PC-3 (cell line): ENCODE data around the gene PSMB9. TPM values are rescaled to one million over a fixed set of nuclear protein-coding genes. Genes with fewer than 3 reads are reported as not detected.

Source experiments
- ATAC-seq: fragments of 200-7000 bp; cut with Tn5 transposase; 2 replicates; pipeline ENCODE4 v1.9.1; 2020; ENCODE audit warnings: mild to moderate bottlenecking, moderate library complexity
- BruUV-seq: library from RNA; stranded (reverse); fragments of 400-500 nt; replicated peaks from 2 replicates; lab custom pipeline; 2021; lab: Mats Ljungman, UMichigan
- CTCF ChIA-PET: fragments of 300-600 bp; sonication (Branson Sonifier 250); formaldehyde crosslinking; loops from one replicate; lab custom pipeline; 2022; ENCODE audit warnings: antibody characterized with exemption; lab: Charles Lee
- POLR2A ChIA-PET: fragments of 300-600 bp; sonication (Branson Sonifier 250); formaldehyde crosslinking; loops from one replicate; lab custom pipeline; 2022; ENCODE audit warnings: antibody characterized with exemption; ENCODE audit not compliant: unreplicated experiment; lab: Charles Lee
- DNase-seq: peaks from one replicate; pipeline ENCODE4 v3.0.0-alpha.2; 2015
- H2AFZ ChIP-seq: fragments of 300-600 bp; sonication (generic); 2 replicates; pipeline ENCODE4 v1.6.0; 2016; ENCODE audit warnings: antibody characterized with exemption, low read length
- H3F3A ChIP-seq: fragments of 300-600 bp; sonication (generic); one replicate; pipeline ENCODE4 v1.6.0; 2017; ENCODE audit warnings: antibody characterized with exemption, low read length, control low read depth, mild to moderate bottlenecking; ENCODE audit not compliant: unreplicated experiment
- H3K27ac ChIP-seq: fragments of 300-600 bp; sonication (generic); 2 replicates; pipeline ENCODE4 v1.5.1; 2016; ENCODE audit warnings: mild to moderate bottlenecking, low read length
- H3K27me3 ChIP-seq: fragments of 300-600 bp; sonication (generic); 2 replicates; pipeline ENCODE4 v1.6.1; 2016; ENCODE audit warnings: low read length, mixed read lengths
- H3K36me3 ChIP-seq: fragments of 300-600 bp; sonication (generic); 2 replicates; pipeline ENCODE4 v1.6.1; 2016; ENCODE audit warnings: low read depth, mixed run types, low read length, mixed read lengths
- H3K4me1 ChIP-seq: fragments of 300-600 bp; sonication (generic); 2 replicates; pipeline ENCODE4 v1.5.1; 2016; ENCODE audit warnings: low read length; ENCODE audit not compliant: insufficient read depth
- H3K4me2 ChIP-seq: fragments of 300-600 bp; sonication (generic); 2 replicates; pipeline ENCODE4 v1.6.0; 2016; ENCODE audit warnings: low read length
- H3K4me3 ChIP-seq: fragments of 300-600 bp; sonication (generic); 2 replicates; pipeline ENCODE4 v1.5.1; 2016; ENCODE audit warnings: mild to moderate bottlenecking, low read length, mixed read lengths
- H3K79me2 ChIP-seq: fragments of 300-600 bp; sonication (generic); 2 replicates; pipeline ENCODE4 v1.6.1; 2017; ENCODE audit warnings: low read length, mixed read lengths
- H3K9ac ChIP-seq: fragments of 300-600 bp; sonication (generic); 2 replicates; pipeline ENCODE4 v1.6.0; 2016; ENCODE audit warnings: mild to moderate bottlenecking, low read length
- H3K9me2 ChIP-seq: fragments of 300-600 bp; sonication (generic); replicated peaks from 2 replicates; pipeline ENCODE4 v1.6.1; 2016; ENCODE audit warnings: mixed run types, low read length, mixed read lengths
- H3K9me3 ChIP-seq: fragments of 300-600 bp; sonication (generic); 2 replicates; pipeline ENCODE4 v1.6.1; 2016; ENCODE audit warnings: low read length, mixed read lengths
- H4K20me1 ChIP-seq: fragments of 300-600 bp; sonication (generic); 2 replicates; pipeline ENCODE4 v1.6.1; 2016; ENCODE audit warnings: low read length, mixed read lengths
- EZH2 ChIP-seq: fragments of 300-600 bp; sonication (generic); IDR thresholded peaks from one replicate; pipeline ENCODE4 v1.6.1; 2017; ENCODE audit warnings: antibody characterized with exemption, mild to moderate bottlenecking, low read length; ENCODE audit not compliant: unreplicated experiment
- EZH2phosphoT487 ChIP-seq: fragments of 300-600 bp; sonication (generic); IDR thresholded peaks from 2 replicates; pipeline ENCODE4 v1.6.1; 2018; ENCODE audit warnings: mild to moderate bottlenecking, antibody characterized with exemption, low read length, borderline replicate concordance
- intact Hi-C: fragments of 100-400 bp; cut with micrococcal nuclease; formaldehyde crosslinking; loops from 2 replicates; pipeline ENCODE4 v1.9.0; 2023
- total RNA-seq: library from RNA; depleted of rRNA; stranded (reverse); fragments of >200 nt; gene quantifications from 2 replicates; pipeline ENCODE4 v1.2.3, GENCODE V29; 2014
- TF ChIP-seq, protein P1 (sequence below): fragments of 300-600 bp; sonication (generic); conservative IDR thresholded peaks from 2 replicates; pipeline ENCODE4 v1.5.1; 2017; ENCODE audit warnings: antibody characterized with exemption, low read depth, mild to moderate bottlenecking, low read length

PSMB9 gene
- total RNA-seq, 1 experiment from 2014 or later: 1.5 TPM

DNA sequence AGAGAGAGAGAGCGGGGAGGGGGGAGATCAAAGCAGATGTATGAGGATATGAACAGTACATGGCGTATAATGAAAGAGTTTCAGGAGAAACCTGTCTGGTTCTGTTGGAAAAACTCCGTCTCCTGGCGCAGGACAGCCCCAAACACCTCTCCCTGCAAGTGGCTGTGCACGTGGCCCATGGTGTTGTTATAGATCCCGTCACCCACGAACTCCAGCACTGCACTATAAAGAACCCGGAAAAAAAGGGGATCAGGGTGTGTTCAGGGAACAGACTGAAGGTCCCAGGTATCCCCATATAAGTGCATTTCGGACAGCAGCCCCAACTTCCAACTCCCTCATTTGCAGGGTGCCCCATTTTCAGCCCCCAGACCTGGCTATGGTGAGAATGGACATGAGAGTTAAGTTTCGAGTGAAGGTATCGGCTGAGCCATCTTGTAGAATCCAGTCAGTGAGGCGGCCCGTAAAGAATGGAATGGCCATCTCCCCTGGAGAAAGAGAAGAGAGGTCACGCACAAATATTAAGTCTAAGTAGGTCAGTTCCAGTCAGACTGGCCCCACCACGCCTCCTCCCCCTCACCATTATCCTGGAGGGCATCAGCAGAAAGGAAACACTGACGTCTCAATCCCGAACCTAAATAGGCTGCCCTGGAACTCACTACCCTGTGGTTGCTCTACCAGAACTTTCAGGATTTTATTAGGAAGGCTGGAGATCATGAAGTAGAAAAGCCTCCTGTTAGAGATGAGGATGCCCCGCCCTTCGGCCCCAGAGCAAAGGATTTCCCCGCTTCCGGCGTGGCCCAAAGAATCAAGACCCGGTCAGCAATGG lies 1.8 kb upstream of the PSMB9 start:
- DNase-seq: peak; percentile 11

DNA sequence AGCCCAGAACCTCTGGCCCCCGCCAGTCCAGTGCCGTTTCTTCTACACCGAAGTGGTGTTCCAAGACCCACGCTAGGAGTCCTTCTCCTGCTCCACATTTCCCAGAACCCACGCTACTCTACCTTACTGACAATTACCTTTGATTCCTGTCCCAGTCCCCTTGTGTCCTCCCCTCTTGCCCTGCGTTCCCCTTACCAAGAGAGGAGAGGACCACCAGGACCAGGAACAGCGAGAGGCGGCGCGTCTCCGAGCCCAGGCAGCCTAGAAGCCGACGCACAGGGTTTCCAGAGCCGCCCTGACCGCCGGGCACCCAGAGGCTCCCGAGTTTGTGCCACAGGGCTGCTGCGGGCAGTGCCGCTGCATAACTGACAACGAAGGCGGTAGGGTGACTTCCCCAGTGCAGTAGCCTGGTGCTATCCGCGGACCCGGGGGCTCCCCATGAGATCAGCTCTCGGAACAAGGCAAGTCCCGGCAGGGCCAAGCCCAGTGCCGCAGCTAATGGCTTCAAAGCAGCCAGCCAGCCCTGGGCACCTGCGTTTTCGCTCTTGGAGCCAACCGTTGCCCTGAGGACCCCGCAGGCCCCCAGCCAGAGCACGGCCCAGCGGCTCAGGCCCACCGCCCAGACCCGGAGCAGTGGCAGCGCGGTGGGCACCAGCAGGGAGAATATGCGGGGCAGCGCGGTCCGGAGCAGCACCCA lies 1.0 kb upstream of the PSMB9 start:
- POLR2A ChIA-PET: interaction anchor here (0.5 to 1.1 kb wide), 6 partner anchors 8 to 119 kb away, joined by 3 to 8 read pairs (median 4); partner anchors contain the start of gene PSMB8
- CTCF ChIA-PET: interaction anchor here (0.6 to 2.7 kb wide), 6 partner anchors 8 to 131 kb away, joined by 4 to 83 read pairs (median 6); partner anchors contain the start of gene TAP2
- peak overlapping the region; percentile 100 for H3K4me2 ChIP-seq
- TF ChIP-seq, protein P1, sequence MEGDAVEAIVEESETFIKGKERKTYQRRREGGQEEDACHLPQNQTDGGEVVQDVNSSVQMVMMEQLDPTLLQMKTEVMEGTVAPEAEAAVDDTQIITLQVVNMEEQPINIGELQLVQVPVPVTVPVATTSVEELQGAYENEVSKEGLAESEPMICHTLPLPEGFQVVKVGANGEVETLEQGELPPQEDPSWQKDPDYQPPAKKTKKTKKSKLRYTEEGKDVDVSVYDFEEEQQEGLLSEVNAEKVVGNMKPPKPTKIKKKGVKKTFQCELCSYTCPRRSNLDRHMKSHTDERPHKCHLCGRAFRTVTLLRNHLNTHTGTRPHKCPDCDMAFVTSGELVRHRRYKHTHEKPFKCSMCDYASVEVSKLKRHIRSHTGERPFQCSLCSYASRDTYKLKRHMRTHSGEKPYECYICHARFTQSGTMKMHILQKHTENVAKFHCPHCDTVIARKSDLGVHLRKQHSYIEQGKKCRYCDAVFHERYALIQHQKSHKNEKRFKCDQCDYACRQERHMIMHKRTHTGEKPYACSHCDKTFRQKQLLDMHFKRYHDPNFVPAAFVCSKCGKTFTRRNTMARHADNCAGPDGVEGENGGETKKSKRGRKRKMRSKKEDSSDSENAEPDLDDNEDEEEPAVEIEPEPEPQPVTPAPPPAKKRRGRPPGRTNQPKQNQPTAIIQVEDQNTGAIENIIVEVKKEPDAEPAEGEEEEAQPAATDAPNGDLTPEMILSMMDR: no peak
- TF ChIP-seq EZH2 (no peak), EZH2phosphoT487 (no peak)
- peak overlapping the region; percentile 96 for H2AFZ ChIP-seq
- H3K4me3 ChIP-seq: peak overlapping the region; percentile 83
- no peaks in the 10 kb centered on the region for H3K27me3 ChIP-seq
- H4K20me1 ChIP-seq: no peaks in the 10 kb centered on the region
- no peaks in the 10 kb centered on the region for H3K9me2 ChIP-seq
- H3F3A ChIP-seq: no peaks in the 10 kb centered on the region
- DNase-seq (peak; percentile 36), ATAC-seq (peak; percentile 42)
- peaks cover 7% of the 10 kb centered on the region for H3K4me1 ChIP-seq
- peak overlapping the region; percentile 55 for H3K9ac ChIP-seq
- 0 out of 2 replicates have a peak overlapping the region, but pooled peaks have one; percentile 72 for H3K27ac ChIP-seq
- H3K9me3 ChIP-seq: no peaks in the 10 kb centered on the region
- intact Hi-C loops: loop anchor here (1.0 kb wide), 1 partner anchor 15 kb away; the partner anchor contains the start of gene TAP2
- no peaks in the 10 kb centered on the region for H3K36me3 ChIP-seq
- H3K79me2 ChIP-seq: no peaks in the 10 kb centered on the region
- BruUV-seq: no TSS peak

More for the DNA sequence above, 1.8 kb upstream of the PSMB9 start:
- Histone ChIP-seq H3K9me2 (no peaks in the 10 kb centered on the region), H3K27me3 (no peaks in the 10 kb centered on the region), H3K9me3 (no peaks in the 10 kb centered on the region), H2AFZ (peak overlapping the region; percentile 96), H3K9ac (peak overlapping the region; percentile 55), H3F3A (no peaks in the 10 kb centered on the region), H3K4me3 (peak overlapping the region; percentile 83), H3K27ac (no peak overlapping the region), H3K36me3 (no peaks in the 10 kb centered on the region), H4K20me1 (no peaks in the 10 kb centered on the region), H3K79me2 (no peaks in the 10 kb centered on the region), H3K4me1 (peaks cover 7% of the 10 kb centered on the region), H3K4me2 (peak overlapping the region; percentile 100)
- intact Hi-C loops: no loop called here
- CTCF ChIA-PET: interaction anchor here (2.7 kb wide), 1 partner anchor 13 kb away, joined by 83 read pairs; the partner anchor contains the start of gene TAP2
- POLR2A ChIA-PET: no interaction called here
- TSS peak; percentile 47 for BruUV-seq
- TF ChIP-seq EZH2: no peak
- TF ChIP-seq EZH2phosphoT487: no peak
- TF ChIP-seq, protein P1: no peak
- no peak for ATAC-seq
